ENCODE data around the gene CLCNKB. TPM values are rescaled to one million over a fixed set of nuclear protein-coding genes. Genes with fewer than 3 reads are reported as not detected.
"Not testable (repeated sequence)": the region's sequence is repeated elsewhere in the genome, so short reads cannot be mapped to it uniquely, and the experiment has no call there.

CLCNKB gene
- total and polyA plus RNA-seq, 2 of the 4 experiments (the other 2 are of a cell fraction) = 0.09 TPM; not detected in 1

DNA sequence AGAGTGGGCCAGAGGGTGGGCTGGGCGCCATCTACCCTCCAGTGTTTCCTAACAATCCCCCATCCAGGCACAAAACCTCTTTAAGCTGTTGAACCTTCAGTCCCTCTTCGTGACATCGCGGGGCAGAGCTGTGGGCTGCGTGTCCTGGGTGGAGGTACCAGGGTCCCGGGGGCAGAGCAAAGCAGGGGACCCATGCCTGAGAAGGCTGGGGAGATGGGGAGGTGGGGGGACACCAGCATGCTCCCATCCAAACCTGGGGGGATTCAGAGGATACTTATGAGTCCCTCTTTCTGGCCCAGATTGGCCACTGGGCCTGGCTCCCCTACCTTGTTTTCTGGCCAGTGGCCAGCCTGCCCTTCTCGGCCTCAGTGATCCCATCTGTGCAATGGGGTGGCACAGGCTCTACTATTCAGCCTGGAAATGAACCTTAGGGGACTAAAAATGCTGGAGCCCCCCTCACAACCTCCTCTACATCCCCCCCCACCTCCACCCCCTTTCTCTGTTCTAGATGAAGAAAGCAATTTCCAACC lies 10.4 kb upstream of the CLCNKB start:
- H4K8ac ChIP-seq (ENCODE audit: low read depth in 2 of 2, low read length in 2 of 2); CTCF ChIA-PET; H3K14ac ChIP-seq (replicated peaks; ENCODE audit: low read depth, low read length); ATAC-seq (ENCODE audit: low read depth); H2BK120ac ChIP-seq (ENCODE audit: low read depth, low read length); H3K9ac ChIP-seq (ENCODE audit: low read depth, low read length); in situ Hi-C loops (cut with MboI; ENCODE audit: low sequenced_read_pairs); H4K91ac ChIP-seq (ENCODE audit: insufficient read depth, low read depth, low read length); H3K56ac ChIP-seq (ENCODE audit: extremely low read depth, insufficient read depth, low read length); H3K27me3 ChIP-seq (ENCODE audit: control insufficient read depth, insufficient read depth, low read length); H3K4ac ChIP-seq (ENCODE audit: low read depth, low read length); dilution Hi-C loops (cut with HindIII; ENCODE audit: low sequenced_read_pairs, unreplicated experiment); H3K18ac ChIP-seq (ENCODE audit: low read depth, low read length); H3K4me3 ChIP-seq (ENCODE audit: insufficient read depth, low read depth, low read length); H3K79me1 ChIP-seq (ENCODE audit: low read depth in 1 of 2, low read length in 2 of 2); H2BK20ac ChIP-seq (ENCODE audit: low read depth, low read length); DNase-seq; H3K4me1 ChIP-seq (ENCODE audit: control insufficient read depth, insufficient read depth, low read length); H4K20me1 ChIP-seq (ENCODE audit: insufficient read depth, low read length); H3K9me3 ChIP-seq (ENCODE audit: control insufficient read depth, insufficient read depth, low read length); H3K36me3 ChIP-seq (ENCODE audit: control insufficient read depth, insufficient read depth, low read length); H2BK15ac ChIP-seq (ENCODE audit: low read depth, low read length); H3K4me2 ChIP-seq (ENCODE audit: low read depth, low read length); H4K5ac ChIP-seq (ENCODE audit: low read depth, low read length); H2BK5ac ChIP-seq (ENCODE audit: low read depth, low read length, poor library complexity, severe bottlenecking); BruUV-seq (replicated peaks); H3K9me1 ChIP-seq (ENCODE audit: insufficient read depth, low read length); POLR2A ChIA-PET (ENCODE audit: unreplicated experiment); H3K23ac ChIP-seq (ENCODE audit: low read depth, low read length); H3K27ac ChIP-seq (ENCODE audit: insufficient read depth, low read length): not testable (repeated sequence)
- WGBS, 2 experiments (ENCODE audit: extremely low coverage in 2 of 2, insufficient read length in 1 of 2) = no CpG with 5 or more reads among the region's 7 CpGs
- H2AK5ac ChIP-seq (ENCODE audit: low read depth, low read length) = peak overlapping the region; percentile 24; the same call in 1 of the 2 replicates
- intact Hi-C loops (cut with micrococcal nuclease) = loop anchor here (2.0 kb wide), 3 partner anchors 24 to 240 kb away; no protein-coding TSS in a partner anchor
- H2AFZ ChIP-seq (replicated peaks; ENCODE audit: low read length, poor library complexity) = peak overlapping the region; percentile 86
- peak overlapping the region; percentile 85 for H2AK9ac ChIP-seq (replicated peaks; ENCODE audit: low read depth, low read length, poor library complexity)

- H4K8ac ChIP-seq (ENCODE audit: low read depth in 2 of 2, low read length in 2 of 2); H3K36me3 ChIP-seq (ENCODE audit: control insufficient read depth, insufficient read depth, low read length); H3K9me1 ChIP-seq (ENCODE audit: insufficient read depth, low read length); BruUV-seq (replicated peaks); POLR2A ChIA-PET (ENCODE audit: unreplicated experiment); CTCF ChIA-PET; H3K23ac ChIP-seq (ENCODE audit: low read depth, low read length); H3K9me3 ChIP-seq (ENCODE audit: control insufficient read depth, insufficient read depth, low read length); H3K4me3 ChIP-seq (ENCODE audit: insufficient read depth, low read depth, low read length); H3K14ac ChIP-seq (replicated peaks; ENCODE audit: low read depth, low read length); in situ Hi-C loops (cut with MboI; ENCODE audit: low sequenced_read_pairs); H3K4me1 ChIP-seq (ENCODE audit: control insufficient read depth, insufficient read depth, low read length); H2BK5ac ChIP-seq (ENCODE audit: low read depth, low read length, poor library complexity, severe bottlenecking); H2BK20ac ChIP-seq (ENCODE audit: low read depth, low read length); H3K4me2 ChIP-seq (ENCODE audit: low read depth, low read length); dilution Hi-C loops (cut with HindIII; ENCODE audit: low sequenced_read_pairs, unreplicated experiment); H4K20me1 ChIP-seq (ENCODE audit: insufficient read depth, low read length); H3K9ac ChIP-seq (ENCODE audit: low read depth, low read length); ATAC-seq (ENCODE audit: low read depth); H4K5ac ChIP-seq (ENCODE audit: low read depth, low read length); H3K79me1 ChIP-seq (ENCODE audit: low read depth in 1 of 2, low read length in 2 of 2); H2BK120ac ChIP-seq (ENCODE audit: low read depth, low read length); H3K27ac ChIP-seq (ENCODE audit: insufficient read depth, low read length); H2AK9ac ChIP-seq (replicated peaks; ENCODE audit: low read depth, low read length, poor library complexity); H2AK5ac ChIP-seq (ENCODE audit: low read depth, low read length); H4K91ac ChIP-seq (ENCODE audit: insufficient read depth, low read depth, low read length); H3K18ac ChIP-seq (ENCODE audit: low read depth, low read length); intact Hi-C loops (cut with micrococcal nuclease); H3K56ac ChIP-seq (ENCODE audit: extremely low read depth, insufficient read depth, low read length); H2AFZ ChIP-seq (replicated peaks; ENCODE audit: low read length, poor library complexity); H2BK15ac ChIP-seq (ENCODE audit: low read depth, low read length); DNase-seq; H3K4ac ChIP-seq (ENCODE audit: low read depth, low read length): not testable (repeated sequence)
- H3K27me3 ChIP-seq (ENCODE audit: control insufficient read depth, insufficient read depth, low read length) = peaks cover 18% of the 10 kb centered on the region
- 80% methylated on average over 2 of the region's 11 CpGs; no CpG with 5 or more reads in 1 of the 2 experiments for WGBS, 2 experiments (ENCODE audit: extremely low coverage in 2 of 2, insufficient read length in 1 of 2)
Observed at GRCh38 chr1:16036461-16036860, 7.1 kb upstream of the CLCNKB start.
